Skin epidermis (tissue), 12 donors: Measurements from ENCODE around the gene FMO2.
"Not testable (repeated sequence)": the region's sequence is repeated elsewhere in the genome, so short reads cannot be mapped to it uniquely, and the experiment has no call there.

Source experiments
- H3K27ac ChIP-seq, 21 experiments: fragments of 200-600 bp; sonication (generic) in 11 of 21; one replicate each; pipeline ENCODE4 v1.5.0; 2020; ENCODE audit warnings: mild to moderate bottlenecking in 3 of 21, inconsistent platforms in 2 of 21, moderate library complexity in 2 of 21
- H3K4me3 ChIP-seq, 7 experiments: fragments of 200-600 bp; sonication (generic) in 2 of 7; one replicate each; pipeline ENCODE4 v1.5.0; 2020; ENCODE audit warnings: inconsistent platforms in 2 of 7, mild to moderate bottlenecking in 2 of 7, moderate library complexity in 1 of 7

Gene FMO2

DNA sequence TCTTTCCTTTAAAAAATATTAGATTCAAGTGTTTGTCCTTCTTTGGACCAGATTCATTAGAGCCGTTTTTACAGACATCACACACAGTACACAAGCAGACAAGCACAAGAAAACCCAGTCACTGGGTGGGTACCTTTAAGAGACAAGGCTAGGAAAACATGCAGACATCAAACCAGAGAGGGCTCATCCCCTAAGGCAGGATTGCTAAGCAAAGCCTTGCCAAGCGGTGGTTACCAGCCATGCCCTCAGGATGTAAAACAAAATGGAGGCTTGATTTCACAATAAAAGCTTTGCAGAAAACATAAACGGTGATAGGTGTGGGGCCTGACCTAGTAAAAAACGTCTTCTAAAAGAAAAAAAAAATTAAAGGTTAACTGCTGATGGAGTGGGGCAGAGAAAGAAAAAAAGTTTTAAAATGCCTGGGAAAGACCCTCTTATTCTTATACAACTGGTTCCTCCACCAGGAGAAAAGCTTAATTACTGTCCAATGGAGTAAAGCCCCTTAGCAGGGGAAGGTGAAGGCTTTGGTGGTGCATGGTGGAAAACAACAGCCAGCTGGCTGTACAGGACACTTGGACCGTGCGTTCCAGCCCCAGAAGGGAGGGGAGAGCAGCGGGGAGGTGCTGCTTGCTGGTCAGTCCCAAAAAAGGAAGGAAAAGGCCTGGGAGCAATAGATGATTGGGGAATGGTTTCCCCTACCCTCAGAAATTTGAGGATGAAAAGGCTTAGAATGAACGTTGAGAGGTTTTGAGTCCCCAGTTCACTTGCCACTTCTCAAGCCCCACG is 32.8 kb downstream of the FMO2 start:
- Histone ChIP-seq H3K27ac (peak overlapping the region in 2 of 21 experiments; percentile 8 to 86), H3K4me3 (no peak overlapping the region)

- Histone ChIP-seq H3K27ac (peak overlapping the region in 4 of 21 experiments; percentile 8 to 86 (median 72)), H3K4me3 (no peak overlapping the region)
These were observed 33.6 kb downstream of the FMO2 start for GRCh38 chr1:171218661-171219060.

DNA sequence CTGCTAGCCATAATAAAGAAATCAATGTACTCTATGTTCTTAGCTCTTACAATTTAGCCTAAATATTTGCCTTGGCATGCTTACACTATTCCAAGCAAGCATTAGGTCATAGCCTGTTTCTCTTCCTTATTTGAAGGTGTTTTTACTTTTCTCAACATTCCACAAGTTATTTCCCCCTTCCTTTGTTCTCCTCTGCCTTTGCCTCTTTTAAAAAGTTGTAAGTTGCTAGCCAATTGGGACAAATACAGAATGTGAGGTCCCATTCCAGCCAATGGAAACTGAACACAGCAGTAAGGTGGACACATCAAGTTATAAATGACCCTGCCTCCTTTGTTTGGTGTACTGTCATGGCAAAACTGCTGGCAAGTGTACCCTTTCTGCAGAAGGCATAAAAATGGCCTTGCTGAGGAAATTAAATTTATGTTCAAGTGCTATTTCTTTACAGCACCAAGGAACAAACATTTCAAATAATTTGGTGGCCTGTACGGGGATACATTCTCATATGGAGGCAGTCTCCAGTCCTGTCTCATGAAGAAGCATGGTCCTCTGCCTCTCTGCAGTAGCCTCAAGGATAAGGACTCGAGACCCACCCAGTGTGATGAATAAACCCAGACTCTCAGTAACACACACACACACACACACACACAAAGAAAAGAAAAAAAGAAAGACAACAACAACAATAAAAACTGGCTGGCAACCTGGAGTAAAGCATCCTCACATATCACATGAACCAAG is 34.4 kb downstream of the FMO2 start:
- peak overlapping the region in 10 of 21 experiments; percentile 8 to 83 (median 58) for H3K27ac ChIP-seq
- no peak overlapping the region for H3K4me3 ChIP-seq

DNA sequence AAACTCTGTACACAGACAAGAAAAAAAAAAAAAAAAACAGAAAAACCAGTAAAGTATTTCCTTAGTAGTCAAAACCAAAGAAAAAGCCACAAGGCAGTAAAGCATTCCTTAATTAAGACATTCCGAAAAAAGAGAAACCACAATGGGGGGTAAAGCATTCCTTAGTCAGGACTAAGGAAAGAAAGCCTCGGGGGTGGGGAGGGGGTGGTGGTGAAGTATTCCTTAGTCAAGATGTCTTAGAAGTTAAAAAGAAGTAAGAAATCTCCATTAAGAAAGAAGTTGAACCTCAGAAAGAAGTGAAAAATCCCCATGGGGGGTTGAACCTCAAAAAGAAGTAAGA is 35.0 kb downstream of the FMO2 start:
- Histone ChIP-seq H3K4me3 (no peak overlapping the region), H3K27ac (peak overlapping the region in 17 of 21 experiments; percentile 25 to 84 (median 64))

DNA sequence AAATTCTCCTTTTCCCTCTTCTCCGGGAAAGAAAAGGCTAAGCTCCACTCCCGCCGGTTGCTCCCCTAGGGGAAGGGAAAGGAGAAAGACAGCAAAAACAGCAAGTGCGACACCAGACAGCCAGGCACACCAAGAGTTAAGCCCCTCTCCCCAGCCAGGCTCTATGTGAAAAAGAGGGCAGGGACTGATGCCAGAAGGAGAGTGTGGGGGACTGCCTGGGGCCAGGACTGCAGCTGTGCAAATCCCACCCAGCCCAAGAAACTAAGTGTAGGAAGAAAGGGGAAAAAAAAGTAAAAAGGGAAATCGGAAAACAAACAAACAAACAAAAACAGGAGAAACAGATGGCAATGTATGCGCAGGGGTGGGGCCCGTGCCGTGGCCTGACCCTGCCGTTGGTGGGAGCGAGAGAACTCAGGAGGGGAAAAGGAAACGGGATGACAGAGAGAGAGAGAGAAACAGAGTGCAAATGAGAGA is 35.5 kb downstream of the FMO2 start:
- peak overlapping the region in 18 of 21 experiments; percentile 25 to 84 (median 64) for H3K27ac ChIP-seq
- no peak overlapping the region for H3K4me3 ChIP-seq

GRCh38 chr1:171221665-171222591 is 36.8 kb downstream of the FMO2 start:
- no peak overlapping the region for H3K4me3 ChIP-seq
- peak overlapping the region in 13 of 21 experiments; percentile 2 to 75 (median 34) for H3K27ac ChIP-seq

DNA sequence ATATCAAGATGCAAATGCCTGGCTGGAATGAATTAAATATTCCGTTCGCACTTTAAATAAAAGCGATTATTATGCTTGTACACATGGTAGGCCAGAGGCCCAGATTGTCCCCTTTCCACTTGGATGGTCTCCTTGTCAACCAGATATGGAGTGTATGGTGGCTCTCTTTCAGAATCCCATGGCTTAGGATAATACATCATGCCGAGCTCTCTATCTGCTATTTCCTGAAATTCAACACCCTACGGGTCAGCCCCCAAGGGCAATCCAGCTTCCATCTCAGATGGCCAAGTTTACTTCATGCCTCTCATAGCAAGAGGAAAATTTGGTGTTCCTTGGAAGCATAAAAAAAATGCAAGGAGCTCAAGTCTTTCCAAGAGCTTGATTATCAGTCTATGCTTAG is 37.8 kb downstream of the FMO2 start:
- Histone ChIP-seq H3K4me3 (no peak overlapping the region), H3K27ac (peak overlapping the region in 5 of 21 experiments; percentile 2 to 43 (median 34))

DNA sequence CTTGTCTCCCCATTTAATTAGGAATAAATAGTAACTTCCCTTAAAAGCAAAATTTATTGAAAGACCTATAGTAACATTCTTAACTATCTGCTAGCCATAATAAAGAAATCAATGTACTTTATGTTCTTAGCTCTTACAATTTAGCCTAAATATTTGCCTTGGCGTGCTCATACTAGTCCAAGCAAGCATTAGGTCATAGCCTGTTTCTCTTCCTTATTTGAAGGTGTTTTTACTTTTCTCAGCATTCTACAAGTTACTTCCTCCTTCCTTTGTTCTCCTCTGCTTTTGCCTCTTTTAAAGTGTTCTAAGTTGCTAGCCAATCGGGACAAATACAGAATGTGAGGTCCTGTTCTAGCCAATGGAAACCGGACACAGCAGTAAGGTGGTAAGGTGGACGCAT is 39.2 kb downstream of the FMO2 start:
- H3K27ac ChIP-seq, result peak overlapping the region in 3 of 21 experiments; percentile 21 to 54 (median 33)

GRCh38 chr1:171226747-171227370 is 41.8 kb downstream of the FMO2 start:
- H3K4me3 ChIP-seq, result no peak overlapping the region
- no peak overlapping the region for H3K27ac ChIP-seq

More for the DNA sequence above, 39.2 kb downstream of the FMO2 start:
- not testable (repeated sequence) for H3K4me3 ChIP-seq

DNA sequence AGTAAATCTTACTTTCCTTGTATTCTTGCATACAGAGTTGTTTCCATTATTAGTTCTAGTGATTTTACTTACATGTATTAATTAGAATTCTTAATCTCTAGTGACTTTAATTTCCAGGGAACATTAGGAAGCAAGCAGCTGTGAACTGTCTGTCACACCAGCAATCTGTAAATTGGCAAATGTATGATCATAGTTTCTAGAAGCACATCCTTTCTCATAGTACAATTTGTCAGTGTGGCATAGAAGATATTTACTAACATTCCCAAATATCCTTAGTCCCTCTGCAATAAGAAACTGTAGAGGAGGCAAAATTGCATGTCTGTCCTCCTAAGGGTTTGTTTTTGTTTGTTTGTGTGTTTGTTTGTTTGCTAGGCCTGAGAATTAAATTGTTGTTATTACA is 46.2 kb downstream of the FMO2 start:
- Histone ChIP-seq H3K4me3 (no peak overlapping the region), H3K27ac (no peak overlapping the region)

DNA sequence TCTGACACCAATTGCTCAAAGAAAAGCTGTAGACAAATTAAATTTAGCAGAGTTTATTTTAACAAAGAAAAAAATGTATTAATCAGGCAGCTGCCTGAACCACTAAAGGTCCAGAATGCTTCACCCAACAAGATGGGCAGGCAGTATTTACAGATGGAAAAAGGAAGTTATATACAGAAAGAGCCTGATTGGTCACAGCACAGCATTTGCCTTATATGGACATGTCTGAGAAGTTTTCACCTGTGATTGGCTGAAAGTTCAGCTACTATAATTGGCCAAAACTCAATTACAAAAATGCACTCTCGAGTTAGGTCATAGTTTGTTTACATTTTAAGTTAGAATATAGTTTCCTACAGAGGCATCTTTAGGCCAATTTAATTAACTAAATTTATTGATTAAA is 48.1 kb downstream of the FMO2 start:
- no peak overlapping the region for H3K4me3 ChIP-seq
- H3K27ac ChIP-seq, result no peak overlapping the region

DNA sequence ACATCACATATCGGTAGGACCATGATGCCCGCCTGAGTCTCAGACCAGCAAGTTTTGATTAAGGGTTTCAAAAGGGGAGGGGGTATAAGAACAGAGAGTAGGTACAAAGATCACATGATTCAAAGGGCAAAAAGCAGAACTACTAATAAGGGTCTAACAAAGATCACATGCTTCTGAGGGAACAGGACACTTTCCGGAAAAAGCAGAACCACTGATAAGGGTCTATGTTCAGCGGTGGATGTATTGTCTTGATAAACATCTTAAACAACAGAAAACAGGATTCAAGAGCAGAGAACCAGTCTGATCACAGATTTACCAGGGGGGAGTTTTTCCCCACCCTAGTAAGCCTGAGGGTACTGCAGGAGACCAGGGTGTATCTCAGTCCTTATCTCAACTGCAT is 51.1 kb downstream of the FMO2 start:
- H3K4me3 ChIP-seq, H3K27ac ChIP-seq: not testable (repeated sequence)

- H3K4me3 ChIP-seq, result no peak overlapping the region
- H3K27ac ChIP-seq, result no peak overlapping the region
These were observed 58.8 kb downstream of the FMO2 start for GRCh38 chr1:171243878-171244277.

- Histone ChIP-seq H3K4me3 (no peak overlapping the region), H3K27ac (no peak overlapping the region)
These were observed 60.5 kb downstream of the FMO2 start for GRCh38 chr1:171245458-171246064.

DNA sequence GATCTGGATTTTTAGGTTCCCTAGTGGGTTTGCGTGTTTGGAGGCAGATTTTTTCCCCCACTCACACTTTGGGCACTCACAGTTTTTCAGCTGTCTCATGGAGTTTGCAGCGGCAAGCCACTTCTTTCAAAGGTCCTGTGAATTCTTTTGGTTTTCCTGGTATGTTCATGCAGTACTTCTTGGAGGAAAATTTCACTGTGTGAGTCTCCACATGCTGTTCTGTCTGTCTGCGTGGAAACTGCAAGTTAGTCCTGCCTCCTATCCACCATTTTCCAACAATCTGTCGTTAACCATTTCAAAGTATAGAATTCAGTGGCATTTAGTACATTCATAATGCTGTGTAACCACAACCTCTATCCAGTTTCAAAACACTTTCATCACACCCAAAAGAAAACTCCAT is 62.4 kb downstream of the FMO2 start:
- Histone ChIP-seq H3K4me3 (no peak overlapping the region), H3K27ac (no peak overlapping the region)

DNA sequence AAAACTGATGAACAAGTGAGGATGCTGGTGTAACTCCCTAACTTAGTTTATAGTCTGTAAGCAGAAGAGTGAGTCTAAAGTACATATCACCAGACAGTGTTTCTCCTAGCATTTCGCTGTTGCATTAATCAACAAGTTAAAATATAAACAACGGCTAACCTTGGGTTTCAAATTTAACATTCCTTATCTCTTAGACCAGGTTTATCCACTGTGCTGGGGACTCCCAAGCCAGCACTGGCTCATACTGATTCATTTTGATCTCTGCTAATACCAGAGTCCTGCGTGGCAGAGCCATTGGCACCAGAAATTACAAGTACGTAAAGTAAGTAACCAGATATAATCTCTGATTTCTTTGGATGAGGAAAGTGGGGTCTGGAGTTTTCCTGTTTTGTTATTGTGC is 63.2 kb downstream of the FMO2 start, which contains the start of gene FMO1:
TSS of gene FMO1 (plus strand) at position 193 of the 400 bp plus-strand sequence. CDS start 9,594 bp downstream, outside the sequence.
- no peak within 1 kb of the TSS for H3K4me3 ChIP-seq
- H3K27ac ChIP-seq, result no peak within 1 kb of the TSS

DNA sequence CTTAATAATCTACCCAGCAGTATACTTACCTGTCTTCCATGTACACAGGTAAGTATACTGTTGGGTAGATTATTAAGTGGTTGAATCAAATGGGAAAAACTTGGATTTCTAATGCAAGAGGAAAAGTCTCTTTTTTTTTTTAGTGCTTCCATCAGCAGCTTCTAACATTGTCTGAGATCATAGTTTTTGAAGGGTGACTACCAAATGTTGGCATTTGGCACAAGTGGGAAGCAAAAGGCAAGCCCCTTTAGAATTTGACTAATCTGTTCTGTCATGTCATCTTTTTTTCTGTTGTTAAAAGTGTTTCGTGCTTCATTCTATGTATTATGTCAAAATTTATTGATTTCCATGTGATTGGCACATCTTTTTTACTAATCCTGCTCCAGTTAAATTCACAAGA is 63.7 kb downstream of the FMO2 start:
- H3K4me3 ChIP-seq, result no peak overlapping the region

DNA sequence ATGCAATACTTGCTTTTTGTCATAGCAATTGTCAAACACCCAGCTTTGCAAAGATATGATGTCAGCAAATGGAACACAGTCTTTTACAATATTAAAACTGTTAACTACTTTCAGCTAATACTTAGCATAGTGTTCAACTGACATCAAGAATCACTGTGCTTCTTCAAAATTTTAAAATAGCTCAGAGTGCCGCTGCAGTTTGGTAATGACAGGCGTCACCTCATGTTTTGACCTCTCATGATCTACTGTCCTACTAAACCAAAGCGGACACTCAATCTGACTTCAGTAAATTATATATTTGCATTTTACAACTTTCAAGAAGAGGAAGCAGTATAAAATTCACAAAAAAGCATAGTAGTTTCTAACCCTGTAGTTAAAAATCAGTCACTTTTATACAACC is 65.2 kb downstream of the FMO2 start:
- H3K27ac ChIP-seq, result no peak overlapping the region
- H3K4me3 ChIP-seq, result no peak overlapping the region

More for the DNA sequence above, 63.7 kb downstream of the FMO2 start:
- H3K27ac ChIP-seq, result no peak overlapping the region
